Fibroblast of villous mesenchyme (primary cell): ENCODE results near the gene SLC39A9. TPM values are rescaled to one million over a fixed set of nuclear protein-coding genes. Genes with fewer than 3 reads are reported as not detected.

Experiments used
- DNase-seq: peaks from one replicate; pipeline ENCODE4 v3.0.0-alpha.2; 2010; ENCODE audit warnings: low read depth
- H3K4me3 ChIP-seq: 2 replicates; pipeline ENCODE4 v1.5.1; 2011; ENCODE audit warnings: low read depth, mild to moderate bottlenecking, low read length
- CTCF ChIP-seq: IDR thresholded peaks from 2 replicates; pipeline ENCODE4 v1.5.1; 2012; ENCODE audit warnings: low read depth, mild to moderate bottlenecking, low read length; ENCODE audit not compliant: insufficient read depth
- total RNA-seq: library from RNA; depleted of rRNA; stranded (reverse); fragments of >200 nt; gene quantifications from 2 replicates; pipeline ENCODE4 v1.2.3, GENCODE V29; 2012

Gene SLC39A9
- total RNA-seq, 1 donor = 159 TPM

GRCh38 chr14:69451941-69452340 lies 53.4 kb downstream of the SLC39A9 start:
- no peak for DNase-seq
- TF ChIP-seq CTCF = no peak
- no peak overlapping the region for H3K4me3 ChIP-seq

- no peak for DNase-seq
- H3K4me3 ChIP-seq = no peak overlapping the region
- no peak for TF ChIP-seq CTCF
Observed at GRCh38 chr14:69458350-69458749, 59.9 kb downstream of the SLC39A9 start.

GRCh38 chr14:69459122-69459521 lies 60.6 kb downstream of the SLC39A9 start:
- no peak for TF ChIP-seq CTCF
- no peak for DNase-seq
- H3K4me3 ChIP-seq = no peak overlapping the region

- peak; percentile 84 for TF ChIP-seq CTCF
- no peak overlapping the region for H3K4me3 ChIP-seq
- DNase-seq = peak; percentile 93
Observed at GRCh38 chr14:69460093-69460701, 61.7 kb downstream of the SLC39A9 start.

- no peak overlapping the region for H3K4me3 ChIP-seq
- DNase-seq = peak; percentile 10
- TF ChIP-seq CTCF = no peak
Observed at GRCh38 chr14:69464379-69464778, 65.9 kb downstream of the SLC39A9 start.

- TF ChIP-seq CTCF = no peak
- H3K4me3 ChIP-seq = no peak overlapping the region
- peak; percentile 81 for DNase-seq
Observed at GRCh38 chr14:69464829-69465228, 66.3 kb downstream of the SLC39A9 start.

- no peak for TF ChIP-seq CTCF
- H3K4me3 ChIP-seq = no peak overlapping the region
- no peak for DNase-seq
Observed at GRCh38 chr14:69468949-69469348, 70.5 kb downstream of the SLC39A9 start.
